ENCODE results near the gene ERICH2.
A peak's percentile ranks its signal among the peaks of the same experiment; 100 is the strongest.
"Not testable (repeated sequence)": the region's sequence is repeated elsewhere in the genome, so short reads cannot be mapped to it uniquely, and the experiment has no call there.

ERICH2 gene, protein sequence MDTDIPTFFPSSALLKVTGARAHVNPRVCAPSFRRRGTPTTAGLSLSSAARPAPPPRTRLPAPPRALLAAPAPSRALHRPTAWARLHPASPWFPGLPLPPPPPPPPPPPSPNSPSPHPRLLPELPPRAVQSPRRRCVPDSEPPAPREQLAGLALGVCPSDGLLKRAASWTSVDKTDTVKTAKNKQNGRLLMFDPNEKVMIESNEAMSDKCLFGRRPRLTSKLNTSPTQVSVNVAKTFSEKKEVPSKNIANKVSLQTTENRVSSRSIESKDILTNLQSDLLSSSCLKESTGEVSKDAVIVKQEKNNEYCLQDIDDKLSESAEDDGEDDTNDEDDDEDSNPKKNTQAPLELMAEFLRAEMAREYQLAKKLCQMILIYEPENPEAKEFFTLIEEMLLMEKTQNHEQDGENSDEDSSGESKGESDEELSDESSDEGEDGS

DNA sequence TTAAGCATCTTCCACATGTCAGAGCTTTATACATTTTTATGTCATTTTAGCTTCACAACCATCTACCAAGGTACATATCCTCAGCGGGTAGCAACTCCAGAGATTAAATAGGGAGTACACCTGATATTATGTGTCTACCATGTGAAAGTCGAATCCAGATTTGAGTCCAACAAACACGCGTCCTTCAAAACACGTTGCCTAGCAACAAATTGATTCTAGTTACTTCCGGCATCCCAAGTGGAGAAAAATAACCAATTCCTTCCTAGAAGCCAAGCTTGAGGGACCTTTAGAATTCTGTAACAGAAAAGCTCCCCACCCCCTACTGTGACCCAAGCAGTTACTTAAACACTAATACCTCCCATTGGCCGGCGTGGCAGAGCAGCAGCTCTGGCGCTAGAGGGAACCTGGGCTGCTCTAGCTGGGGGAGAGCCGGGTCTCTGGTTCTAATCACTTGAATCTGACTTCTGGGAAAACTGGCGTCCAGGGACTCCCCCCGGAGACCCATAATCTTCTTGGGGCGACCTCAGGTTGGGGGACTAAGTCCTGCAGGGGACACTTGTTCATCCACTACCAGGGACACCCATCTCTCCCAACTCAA lies at the start of gene ERICH2:
Gene ERICH2 (plus strand): TSS at position 371 of the 598 bp plus-strand sequence. CDS start 304 bp downstream, outside the sequence.
- DNase-seq (ENCODE audit: low read depth): peak; percentile 52

DNA sequence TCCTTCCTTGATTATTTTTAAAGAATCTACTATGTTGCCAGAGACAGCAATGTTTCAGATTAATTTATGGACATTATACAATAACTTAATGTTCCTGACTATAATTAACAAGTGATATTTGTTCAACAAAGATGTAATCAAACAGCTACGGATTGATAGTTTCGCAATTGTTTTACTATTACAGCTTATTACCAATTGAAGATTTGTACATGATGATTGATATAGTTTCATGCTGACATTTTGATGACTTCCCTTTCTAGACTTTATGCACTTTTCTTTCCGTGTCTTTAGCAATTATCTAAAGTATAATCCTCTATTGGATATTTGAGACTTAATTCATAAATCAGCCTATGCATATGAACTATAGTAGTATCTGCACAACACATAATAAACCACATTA lies 48.5 kb upstream of the ERICH2 start:
- no peak for DNase-seq (ENCODE audit: low read depth)

DNA sequence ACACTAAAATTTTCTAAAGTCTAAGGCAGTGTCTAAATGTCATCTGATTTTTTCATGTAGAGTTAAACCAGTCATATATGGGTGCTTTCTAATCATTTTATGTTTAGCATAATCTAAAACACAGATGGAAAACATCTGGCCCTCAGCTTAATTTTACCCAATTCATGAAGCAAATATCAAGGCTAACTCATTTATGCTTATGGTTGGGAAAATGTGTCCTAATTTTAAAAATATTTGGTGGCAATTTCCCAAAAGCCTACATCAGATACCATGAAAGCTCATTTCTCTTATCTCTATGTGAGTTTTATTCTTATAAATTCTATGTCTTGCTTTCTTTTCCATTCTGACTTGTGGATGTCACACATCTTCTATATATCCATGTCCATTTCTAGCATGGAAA lies 47.9 kb upstream of the ERICH2 start:
- DNase-seq (ENCODE audit: low read depth): no peak

DNA sequence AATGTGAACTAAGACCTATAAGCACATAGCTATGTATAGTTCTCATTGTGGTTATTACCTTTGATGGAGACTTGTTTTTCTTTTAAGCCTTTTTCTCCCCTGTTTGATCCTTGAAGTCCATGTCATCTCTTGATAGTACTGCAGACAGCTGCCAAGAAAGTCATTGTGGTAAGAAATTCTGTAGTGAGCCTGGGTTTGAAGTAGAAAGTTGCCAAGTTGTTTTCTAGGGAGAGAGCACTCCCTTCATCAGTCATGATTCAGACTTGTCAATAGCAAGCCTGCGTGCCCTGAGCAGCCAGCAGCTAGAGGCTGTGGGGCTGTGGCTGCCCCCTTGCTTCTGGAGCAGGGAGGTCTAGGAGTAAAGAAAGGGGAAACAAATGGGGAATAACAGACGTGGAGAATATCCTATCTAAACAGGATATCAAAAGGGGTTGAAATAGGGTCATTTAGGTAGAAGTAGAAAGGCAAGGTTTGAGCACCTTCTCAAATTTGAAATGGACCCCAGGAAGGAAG lies 46.7 kb upstream of the ERICH2 start:
- DNase-seq (ENCODE audit: low read depth): no peak

DNA sequence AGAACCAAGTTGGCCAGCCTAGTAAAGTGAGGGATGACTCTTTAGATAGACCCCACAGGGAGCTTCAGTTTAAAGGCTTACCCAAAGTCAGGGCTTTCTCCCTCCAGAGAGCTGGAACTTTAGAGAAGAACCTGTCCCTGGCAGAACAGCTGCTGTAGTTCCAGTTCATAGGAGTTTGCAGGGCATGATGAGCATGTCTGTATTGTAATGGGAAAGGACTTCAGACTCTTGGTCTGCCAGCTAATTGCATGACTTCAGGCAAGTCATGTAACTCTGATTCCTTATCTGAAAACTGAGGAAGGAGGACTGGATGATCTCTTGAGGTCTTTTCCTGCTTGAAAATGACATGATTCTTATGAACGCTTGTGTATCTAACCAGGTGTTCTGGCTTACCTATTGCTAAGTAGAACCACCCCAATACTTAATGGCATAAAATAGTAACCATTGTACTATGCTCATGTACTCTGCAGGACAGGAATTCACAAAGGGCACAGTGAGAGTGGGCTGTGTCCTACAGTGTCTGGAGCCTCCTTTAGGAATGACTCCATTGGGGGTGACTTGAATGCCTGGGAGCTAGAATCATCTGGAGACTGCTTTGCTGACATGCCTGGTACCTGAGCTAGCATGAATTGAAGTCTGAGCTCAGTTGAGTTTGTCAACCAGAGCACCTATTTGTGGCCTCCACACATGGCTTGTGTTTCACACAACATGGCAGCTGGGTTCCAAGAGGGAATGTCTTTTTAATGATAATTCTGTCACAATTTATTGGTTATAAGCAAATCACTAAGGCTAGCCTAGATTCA lies 36.2 kb upstream of the ERICH2 start:
- DNase-seq (ENCODE audit: low read depth): no peak

DNA sequence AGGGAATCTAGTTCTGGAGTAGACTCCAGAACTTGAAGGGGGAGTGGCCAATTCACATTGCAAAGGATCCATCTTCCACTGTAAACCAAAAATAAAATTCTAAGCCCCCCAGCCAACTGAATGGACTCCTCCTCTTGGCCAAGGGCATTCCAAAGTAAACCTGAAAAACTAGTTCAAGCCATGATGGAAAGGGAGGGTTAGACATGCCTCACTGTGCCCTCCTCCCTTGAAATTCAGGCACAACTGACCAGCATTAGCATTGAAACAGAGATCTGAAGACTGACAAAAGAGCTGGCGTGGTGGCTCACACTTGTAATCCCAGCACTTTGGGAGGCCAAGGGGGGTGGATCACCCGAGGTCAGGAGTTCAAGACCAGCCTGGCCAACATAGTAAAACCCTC lies 35.6 kb upstream of the ERICH2 start:
- not testable (repeated sequence) for DNase-seq (ENCODE audit: low read depth)

DNA sequence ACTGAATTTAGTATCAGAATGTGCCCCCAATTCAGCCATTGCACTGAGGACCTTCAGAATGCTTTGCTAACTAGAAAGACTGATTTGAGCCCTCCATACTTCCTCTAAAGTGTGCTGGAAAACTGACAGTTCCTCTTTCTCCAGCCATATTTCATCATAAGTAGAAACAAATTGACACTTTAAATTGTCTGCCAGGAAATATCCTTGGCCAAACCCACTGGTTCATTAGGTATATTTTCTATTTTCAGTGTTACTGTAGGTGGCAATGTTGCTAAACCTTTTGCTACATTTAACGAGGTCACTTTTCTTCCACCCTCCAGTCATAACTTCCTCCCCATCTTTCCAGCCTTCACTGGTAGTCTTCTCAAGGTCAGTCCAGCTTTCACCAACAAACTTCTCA lies 33.5 kb upstream of the ERICH2 start:
- DNase-seq (ENCODE audit: low read depth): no peak

DNA sequence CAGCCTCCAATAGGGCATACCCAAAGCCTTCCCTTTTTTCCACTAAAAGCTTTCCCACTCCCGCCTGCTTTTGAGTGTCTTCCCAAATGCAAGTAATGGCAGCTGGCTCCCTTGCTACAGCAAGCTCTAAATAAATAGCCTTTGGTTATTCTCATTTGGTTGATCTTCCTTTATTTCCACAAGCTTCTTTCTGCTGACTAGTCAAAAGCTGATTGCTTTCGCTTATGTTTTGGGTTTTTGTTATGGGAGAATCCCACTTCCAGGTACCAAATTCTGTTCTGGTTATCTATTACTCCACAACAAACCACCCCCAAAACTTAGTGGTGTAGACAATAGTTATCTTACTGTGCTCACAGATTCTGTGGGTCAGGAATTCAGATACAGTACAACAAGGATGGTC lies 32.8 kb upstream of the ERICH2 start:
- DNase-seq (ENCODE audit: low read depth): no peak

DNA sequence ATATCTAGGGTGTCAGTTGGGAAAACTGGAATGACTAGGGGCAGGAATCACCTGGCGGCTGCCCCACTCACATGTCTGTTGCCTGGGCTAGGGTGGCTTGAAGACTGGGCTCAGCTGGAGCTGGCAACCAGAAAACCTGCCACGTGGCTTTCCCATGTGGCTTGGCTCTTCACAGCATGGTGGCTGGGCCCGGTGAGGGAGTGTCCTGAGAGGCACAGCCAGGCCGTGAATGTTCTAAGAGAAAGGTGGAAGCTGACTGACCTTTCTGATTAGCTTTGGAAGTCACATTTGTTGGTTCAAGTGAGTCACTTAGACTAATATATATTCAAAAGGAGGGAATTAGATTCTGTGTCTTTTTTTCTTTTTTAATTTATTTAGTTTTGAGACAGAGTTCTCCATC lies 32.4 kb upstream of the ERICH2 start:
- no peak for DNase-seq (ENCODE audit: low read depth)

DNA sequence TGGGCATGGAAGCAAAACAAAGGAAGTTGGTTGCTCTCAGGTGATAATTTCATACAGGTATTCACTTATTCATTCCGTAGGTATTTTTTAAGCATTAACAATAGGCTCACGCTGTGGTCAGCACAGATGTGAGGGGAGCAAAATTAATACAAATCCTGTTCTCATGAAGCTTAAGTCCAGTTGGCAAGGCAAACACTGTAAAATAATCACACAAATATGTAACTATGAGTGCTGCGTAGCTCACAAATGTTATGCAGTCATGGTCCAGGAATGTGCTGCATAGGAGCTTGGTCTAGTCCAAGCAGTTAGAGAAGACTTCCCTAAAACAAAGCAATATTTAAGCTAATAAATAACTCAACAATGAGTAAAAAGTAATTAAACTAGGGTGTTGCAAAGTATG lies 31.1 kb upstream of the ERICH2 start:
- no peak for DNase-seq (ENCODE audit: low read depth)

DNA sequence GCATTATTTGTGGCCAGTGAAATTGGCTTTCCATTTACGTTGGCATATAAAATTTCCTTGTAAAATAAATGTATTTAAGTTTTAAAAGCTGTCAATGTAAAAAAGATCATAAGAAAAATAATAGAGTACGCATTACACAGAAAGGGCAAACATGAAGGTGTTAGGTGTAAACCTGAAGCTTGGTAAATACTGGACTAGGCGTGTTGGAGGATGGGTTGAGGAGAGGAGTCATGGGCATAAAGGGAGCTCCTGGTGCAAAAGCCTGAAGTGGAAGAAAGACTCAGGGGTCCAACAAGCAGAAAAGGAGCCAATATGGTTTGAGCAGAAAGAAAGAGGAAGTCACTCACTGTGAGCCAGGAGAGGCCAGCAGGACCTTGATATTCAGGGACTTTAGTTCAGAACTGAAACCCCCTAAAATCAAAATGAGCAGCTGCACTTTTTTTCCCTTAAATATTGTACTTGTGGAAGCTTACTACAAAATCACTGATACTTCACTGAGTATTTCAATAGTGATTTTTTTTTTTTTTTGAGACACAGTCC lies 30.6 kb upstream of the ERICH2 start:
- no peak for DNase-seq (ENCODE audit: low read depth)

DNA sequence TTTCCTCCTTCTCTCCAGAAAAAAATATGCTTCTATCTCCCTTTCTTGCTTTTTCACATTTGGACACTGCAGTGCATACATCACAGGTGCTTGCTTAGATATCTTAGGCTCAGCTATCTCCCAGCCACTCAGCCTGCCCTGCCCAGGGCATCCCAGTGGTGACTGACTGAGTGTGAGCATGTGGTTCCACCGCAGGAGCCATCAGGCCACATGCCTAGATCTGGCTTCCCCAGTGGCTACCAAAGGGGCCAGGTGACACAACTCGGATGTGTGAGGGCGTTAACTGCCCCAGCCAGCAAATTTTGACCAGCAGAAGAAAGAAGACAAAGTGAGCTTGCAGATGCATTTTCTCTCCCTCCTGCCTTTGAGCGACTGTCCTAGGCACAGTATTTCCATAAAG lies 29.5 kb upstream of the ERICH2 start:
- no peak for DNase-seq (ENCODE audit: low read depth)

DNA sequence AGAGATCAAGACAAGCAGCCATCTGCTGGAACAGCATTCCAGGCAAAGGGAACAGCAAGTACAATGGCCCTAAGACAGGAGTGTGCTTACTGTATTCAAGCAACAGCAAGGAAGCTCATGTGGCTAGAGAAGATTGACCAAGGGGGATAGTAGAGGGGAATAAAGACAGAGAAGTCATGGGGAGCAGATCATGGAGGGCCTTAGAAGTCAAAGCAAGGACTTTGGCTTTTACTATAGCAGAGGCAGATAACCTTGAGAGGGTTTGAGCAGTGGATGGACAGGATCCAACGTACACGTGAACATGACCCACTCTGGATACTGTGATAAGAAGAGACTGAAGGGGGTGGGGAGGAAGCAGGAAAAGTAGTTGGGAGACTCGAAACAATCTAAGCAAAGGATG lies 28.2 kb upstream of the ERICH2 start:
- no peak for DNase-seq (ENCODE audit: low read depth)

DNA sequence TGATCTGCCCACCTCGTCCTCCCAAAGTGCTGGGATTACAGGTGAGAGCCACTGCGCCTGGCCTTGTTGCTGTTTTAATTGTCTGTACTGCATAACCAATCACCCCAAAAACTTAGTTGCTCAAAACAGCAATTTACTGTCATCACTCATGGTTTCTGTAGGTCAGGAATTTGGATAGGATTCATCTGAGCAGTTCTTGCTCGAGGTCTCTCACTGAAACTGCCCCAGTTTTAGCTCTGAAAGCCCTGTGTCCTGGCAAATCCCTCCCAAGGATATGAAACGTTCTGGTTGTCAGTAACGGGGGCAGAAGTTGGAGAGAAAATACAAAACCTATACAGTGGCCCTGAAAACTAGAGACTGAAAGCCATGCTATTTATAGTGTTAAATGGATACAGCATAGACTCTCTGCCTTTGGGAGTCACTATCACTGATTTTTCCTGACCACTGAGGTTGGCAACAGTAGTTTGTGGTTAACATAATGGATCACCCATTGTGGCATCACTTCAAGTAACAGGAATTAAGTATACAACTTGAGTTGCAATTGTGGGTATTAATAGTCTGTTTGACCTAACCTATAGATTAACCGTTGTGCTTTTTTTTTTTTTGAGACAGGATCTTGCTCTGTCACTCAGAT lies 27.2 kb upstream of the ERICH2 start:
- no peak for DNase-seq (ENCODE audit: low read depth)

DNA sequence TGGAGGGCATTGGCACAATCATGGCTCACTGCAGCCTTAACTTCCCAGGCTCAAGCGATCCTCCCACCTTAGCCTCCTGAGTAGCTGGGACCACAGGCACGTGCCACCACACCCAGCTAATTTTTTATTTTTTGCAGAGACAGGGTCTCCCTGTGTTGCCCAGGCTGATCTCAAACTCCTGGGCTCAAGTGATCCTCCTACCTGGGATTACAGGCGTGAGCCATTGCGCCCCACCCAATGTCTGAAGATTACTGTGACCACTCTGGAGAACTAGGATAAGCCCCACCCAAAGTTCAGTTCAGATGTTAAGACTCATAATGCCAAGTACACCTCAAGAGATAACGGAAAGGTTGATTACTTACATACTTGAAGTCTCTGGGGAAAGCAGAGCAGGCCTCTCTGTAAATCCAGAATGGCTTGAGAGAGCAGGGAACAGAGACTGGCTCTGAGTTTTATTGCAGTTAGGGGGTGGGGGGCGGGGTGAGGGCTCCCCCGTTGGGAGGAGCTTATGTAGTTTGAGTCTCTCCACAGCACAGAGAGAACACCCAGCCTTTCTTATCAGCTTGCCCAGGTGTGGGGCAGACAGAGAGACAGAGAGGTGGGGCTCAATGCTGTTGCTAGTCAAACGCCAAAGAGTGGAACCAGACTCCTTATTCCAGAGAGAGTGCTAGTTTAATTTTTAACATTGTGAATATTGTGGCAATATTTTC lies 26.5 kb upstream of the ERICH2 start:
- no peak for DNase-seq (ENCODE audit: low read depth)

DNA sequence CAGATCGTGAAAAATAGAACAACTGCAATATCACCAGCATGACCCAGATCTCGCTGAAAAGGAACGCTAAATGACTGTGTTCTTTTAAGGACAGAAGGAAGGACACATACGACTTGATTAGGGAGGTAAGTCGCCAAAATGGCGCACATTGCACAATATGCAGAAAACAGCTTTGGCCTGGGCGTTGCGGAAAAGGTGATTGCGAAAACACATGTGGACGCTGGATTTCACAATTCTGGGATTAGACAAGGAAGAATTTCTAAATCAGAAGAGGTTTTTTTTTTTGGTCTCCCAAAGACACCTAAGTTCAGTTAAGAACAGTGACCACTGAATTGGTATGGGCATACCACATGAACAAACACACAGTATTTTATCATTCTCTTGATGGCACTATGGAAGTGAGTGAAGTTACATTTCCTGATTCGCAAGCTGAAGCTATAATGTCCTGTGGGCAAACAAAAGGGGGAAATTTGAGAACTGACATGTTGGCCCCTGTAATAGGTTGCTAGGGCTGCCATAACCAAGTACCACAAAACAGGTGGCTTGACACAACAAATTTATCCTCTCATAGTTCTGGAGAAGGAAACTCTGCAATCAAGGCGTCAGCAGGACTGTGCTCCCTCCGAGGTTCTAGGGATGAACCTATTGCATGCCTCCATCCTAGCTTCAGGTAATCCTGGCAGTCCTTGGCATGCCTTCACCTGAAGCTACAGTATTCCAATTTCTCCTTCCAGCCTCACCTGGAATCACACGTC lies 25.8 kb upstream of the ERICH2 start:
- no peak for DNase-seq (ENCODE audit: low read depth)

DNA sequence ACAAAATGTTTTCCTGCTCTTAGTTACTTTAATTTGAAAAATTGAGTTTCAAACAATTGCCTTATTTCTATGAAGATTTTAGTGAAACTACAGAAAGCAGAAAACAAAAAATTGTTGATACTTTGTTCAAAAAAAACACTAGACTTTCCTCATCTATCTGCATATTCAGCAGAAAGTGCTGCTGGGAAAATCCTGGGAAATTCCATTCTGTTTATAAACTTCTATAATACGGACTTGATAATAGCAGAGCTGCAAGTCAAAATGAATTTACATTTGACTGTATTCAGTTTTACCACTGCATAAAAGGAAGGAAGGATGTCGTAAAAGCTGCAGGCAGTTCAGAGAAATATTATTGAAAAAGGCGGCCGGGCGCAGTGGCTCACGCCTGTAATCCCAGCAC lies 24.9 kb upstream of the ERICH2 start:
- no peak for DNase-seq (ENCODE audit: low read depth)

DNA sequence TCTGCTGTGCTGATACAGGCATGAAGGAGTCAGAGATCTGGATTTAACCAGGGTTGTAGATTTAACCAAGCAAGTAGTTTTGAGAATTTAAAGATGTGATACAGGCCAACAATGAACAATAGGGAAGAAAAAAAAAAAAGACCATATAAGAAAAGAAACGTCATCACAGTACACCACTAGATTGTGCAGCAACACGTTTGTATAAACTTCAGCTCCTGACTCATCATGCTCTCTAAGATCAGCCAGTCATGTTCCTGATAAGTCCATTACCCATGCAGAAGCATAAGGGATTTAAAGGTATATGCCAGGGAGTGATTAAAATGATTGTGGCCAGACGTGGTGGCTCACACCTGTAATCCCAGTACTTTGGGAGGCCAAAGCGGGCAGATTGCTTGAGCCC lies 22.3 kb upstream of the ERICH2 start:
- DNase-seq (ENCODE audit: low read depth): no peak

DNA sequence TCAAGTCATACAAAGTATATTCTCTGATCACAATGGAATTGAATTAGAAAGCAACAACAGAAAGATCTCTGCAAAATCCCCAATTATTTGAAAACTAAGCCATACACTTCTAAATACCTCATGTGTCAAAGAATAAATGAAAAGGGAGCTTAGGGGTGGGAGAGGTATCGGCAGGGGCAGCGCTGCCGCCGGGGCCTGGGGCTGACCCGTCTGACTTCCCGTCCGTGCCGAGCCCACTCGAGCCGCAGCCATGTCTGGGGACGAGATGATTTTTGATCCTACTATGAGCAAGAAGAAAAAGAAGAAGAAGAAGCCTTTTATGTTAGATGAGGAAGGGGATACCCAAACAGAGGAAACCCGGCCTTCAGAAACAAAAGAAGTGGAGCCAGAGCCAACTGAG lies 18.6 kb upstream of the ERICH2 start:
- DNase-seq (ENCODE audit: low read depth): not testable (repeated sequence)

DNA sequence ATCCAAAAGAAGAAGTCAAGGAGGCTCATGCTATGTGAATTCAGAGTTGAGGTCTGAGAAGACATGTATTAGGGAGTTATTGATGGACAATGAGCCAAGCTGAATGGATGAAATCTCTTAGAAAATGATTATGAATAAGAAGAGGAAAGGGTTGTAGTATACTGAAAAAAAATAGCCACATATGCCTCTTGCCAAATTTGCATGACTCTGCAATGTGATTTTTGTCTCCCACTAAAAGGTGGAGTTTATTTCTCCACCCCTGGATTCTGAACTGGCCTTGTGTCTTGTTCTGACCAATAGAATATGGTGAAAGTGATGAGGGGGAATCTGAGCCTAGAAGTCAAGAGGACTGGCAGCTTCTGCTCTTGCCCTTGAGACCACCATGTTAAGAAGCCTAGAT lies 8.6 kb upstream of the ERICH2 start:
- no peak for DNase-seq (ENCODE audit: low read depth)

DNA sequence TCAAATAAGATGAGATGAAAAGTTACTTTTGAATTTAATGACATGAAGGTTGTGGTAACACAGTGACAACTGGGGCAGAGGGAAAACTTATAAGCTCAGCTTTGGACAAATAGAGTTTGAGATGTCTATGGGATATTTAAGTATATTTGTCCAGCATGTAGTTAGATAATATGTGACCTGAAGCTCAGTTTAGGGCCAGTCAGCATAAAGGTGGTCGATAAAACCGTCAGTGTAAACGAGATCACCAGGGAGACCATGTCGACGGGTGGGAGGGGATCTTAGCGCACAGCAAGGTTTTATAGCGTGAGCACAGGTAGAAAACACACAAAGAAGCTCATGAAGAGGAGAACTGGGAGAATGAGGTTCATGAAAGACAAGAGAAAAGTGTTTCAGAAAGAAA lies 7.4 kb upstream of the ERICH2 start:
- no peak for DNase-seq (ENCODE audit: low read depth)

All from CMK (cell line).